BE2C (cell line): ENCODE results near the gene RASGRP1.

Source experiments
- DNase-seq: peaks from one replicate; pipeline ENCODE4 v3.0.0-alpha.2; 2020
- H3K27me3 ChIP-seq: fragments of 250-450 bp; sonication (Bioruptor Pico); 2 replicates; pipeline ENCODE4 v1.5.1; 2020; ENCODE audit warnings: mild to moderate bottlenecking
- H3K36me3 ChIP-seq: fragments of 250-450 bp; sonication (Bioruptor Pico); 2 replicates; pipeline ENCODE4 v1.5.1; 2020; ENCODE audit warnings: mild to moderate bottlenecking
- H3K4me1 ChIP-seq: fragments of 250-450 bp; sonication (Bioruptor Pico); 2 replicates; pipeline ENCODE4 v1.5.1; 2020
- H3K4me3 ChIP-seq: 2 replicates; pipeline ENCODE4 v1.5.1; 2011; ENCODE audit warnings: low read depth, low read length
- H3K9me3 ChIP-seq: fragments of 250-450 bp; sonication (Bioruptor Pico); 2 replicates; pipeline ENCODE4 v1.5.1; 2020
- CTCF ChIP-seq: IDR thresholded peaks from 2 replicates; pipeline ENCODE4 v1.5.1; 2012; ENCODE audit warnings: mild to moderate bottlenecking, low read depth, low read length

Gene RASGRP1

DNA sequence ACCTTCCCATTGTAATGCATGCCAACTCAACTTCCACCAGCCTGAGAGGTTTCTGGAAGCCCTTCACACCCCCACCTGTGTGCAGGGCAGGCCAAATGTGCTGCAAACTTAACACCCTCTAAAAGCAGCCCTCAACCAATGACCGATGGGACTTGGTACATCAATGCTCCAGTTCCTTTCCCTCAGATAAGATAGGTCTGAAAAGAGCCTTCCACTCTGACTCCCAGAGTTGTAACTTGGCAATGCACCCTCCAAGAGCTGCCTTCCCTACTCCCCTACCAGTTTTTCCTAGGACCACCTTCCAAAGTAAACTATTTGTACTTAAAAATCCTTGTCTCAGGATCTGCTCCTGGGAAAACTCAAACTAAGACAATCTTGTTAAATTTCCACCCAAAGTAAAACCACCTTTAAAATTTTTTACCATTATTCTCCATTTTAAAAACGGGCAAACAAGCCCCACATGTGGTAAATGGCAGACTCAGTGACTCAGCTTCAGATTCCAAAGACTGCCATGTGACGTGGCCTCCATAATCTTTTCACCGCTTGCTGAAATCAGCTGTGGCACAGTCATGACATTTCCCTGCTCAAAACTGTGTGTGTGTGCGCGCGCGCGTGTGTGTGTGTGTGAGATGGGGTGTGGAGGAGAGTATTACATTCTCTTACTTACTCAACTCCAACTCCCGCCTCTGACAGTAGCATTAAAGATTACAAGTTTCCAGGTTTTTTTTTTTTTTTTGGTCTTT is 17.2 kb downstream of the RASGRP1 start:
- Histone ChIP-seq H3K27me3 (peaks cover 31% of the 10 kb centered on the region), H3K4me3 (no peak overlapping the region), H3K9me3 (no peaks in the 10 kb centered on the region), H3K4me1 (no peaks in the 10 kb centered on the region), H3K36me3 (no peaks in the 10 kb centered on the region)
- DNase-seq = no peak
- no peak for TF ChIP-seq CTCF

DNA sequence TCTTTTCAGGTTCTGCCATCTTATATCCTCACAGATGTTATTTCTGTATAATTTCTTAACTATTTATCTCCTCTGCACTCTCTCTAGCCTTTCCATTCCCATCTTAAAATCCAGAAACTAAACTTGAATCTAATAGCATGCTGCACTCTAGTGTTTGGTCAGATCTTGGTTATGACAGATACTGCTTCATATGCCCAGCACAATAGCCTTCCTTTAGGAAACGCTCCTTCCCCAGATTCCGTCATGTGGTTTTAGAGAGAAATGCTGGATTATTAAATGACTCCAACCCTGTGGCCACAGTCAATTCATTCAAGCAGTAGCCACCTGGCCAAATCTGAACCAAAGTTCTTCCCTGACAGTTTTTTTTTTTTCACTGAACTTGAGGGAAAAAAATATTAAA is 19.4 kb downstream of the RASGRP1 start:
- Histone ChIP-seq H3K36me3 (no peaks in the 10 kb centered on the region), H3K27me3 (peaks cover 21% of the 10 kb centered on the region), H3K4me1 (no peaks in the 10 kb centered on the region), H3K4me3 (no peak overlapping the region), H3K9me3 (no peaks in the 10 kb centered on the region)
- no peak for DNase-seq
- TF ChIP-seq CTCF = no peak

DNA sequence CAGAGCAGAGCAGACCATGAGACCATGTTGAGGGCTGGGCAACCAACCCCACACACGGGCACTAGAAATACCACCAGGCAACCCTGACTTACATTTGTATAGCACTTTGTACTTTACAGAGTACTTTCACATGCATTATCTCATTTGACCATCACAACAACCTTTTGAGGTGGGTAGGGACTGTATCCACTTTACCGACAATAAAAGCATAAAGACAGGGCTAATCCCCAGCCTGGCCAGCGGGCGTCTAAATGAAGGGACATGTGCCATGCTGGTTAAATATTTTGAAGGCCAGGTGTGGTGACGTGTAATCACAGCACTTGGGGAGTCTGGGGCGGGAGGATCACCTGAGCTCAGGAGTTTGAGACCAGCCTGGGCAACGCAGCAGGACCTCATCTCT is 23.6 kb downstream of the RASGRP1 start:
- DNase-seq = no peak
- Histone ChIP-seq H3K27me3 (no peaks in the 10 kb centered on the region), H3K4me1 (no peaks in the 10 kb centered on the region), H3K9me3 (no peaks in the 10 kb centered on the region), H3K4me3 (no peak overlapping the region), H3K36me3 (no peaks in the 10 kb centered on the region)
- no peak for TF ChIP-seq CTCF

GRCh38 chr15:38540510-38540909 is 24.1 kb downstream of the RASGRP1 start:
- H3K4me1 ChIP-seq = no peaks in the 10 kb centered on the region
- H3K36me3 ChIP-seq = no peaks in the 10 kb centered on the region
- TF ChIP-seq CTCF = no peak
- DNase-seq = no peak
- no peaks in the 10 kb centered on the region for H3K27me3 ChIP-seq
- H3K4me3 ChIP-seq = no peak overlapping the region
- H3K9me3 ChIP-seq = no peaks in the 10 kb centered on the region

DNA sequence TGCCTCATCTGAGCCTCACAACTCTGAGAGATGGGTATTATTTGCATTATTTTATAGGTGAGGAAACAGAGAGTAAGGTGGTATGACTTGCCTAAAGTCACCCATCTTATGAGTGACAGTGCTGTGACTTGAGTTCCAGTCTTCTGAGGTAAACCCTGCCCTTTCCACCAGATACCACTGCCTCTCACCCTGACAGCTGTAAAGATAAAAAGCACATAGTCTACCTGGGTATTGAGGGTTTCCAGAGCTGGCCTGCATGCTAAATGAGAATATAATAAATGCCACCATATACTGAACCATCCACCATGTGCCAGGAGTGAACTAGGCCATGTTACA is 25.6 kb downstream of the RASGRP1 start:
- no peak for TF ChIP-seq CTCF
- no peak overlapping the region for H3K4me3 ChIP-seq
- H3K4me1 ChIP-seq = no peaks in the 10 kb centered on the region
- H3K36me3 ChIP-seq = no peaks in the 10 kb centered on the region
- no peaks in the 10 kb centered on the region for H3K27me3 ChIP-seq
- H3K9me3 ChIP-seq = no peaks in the 10 kb centered on the region
- DNase-seq = no peak

- no peak for TF ChIP-seq CTCF
- H3K27me3 ChIP-seq = no peaks in the 10 kb centered on the region
- H3K4me1 ChIP-seq = no peaks in the 10 kb centered on the region
- no peaks in the 10 kb centered on the region for H3K36me3 ChIP-seq
- DNase-seq = no peak
- no peaks in the 10 kb centered on the region for H3K9me3 ChIP-seq
- H3K4me3 ChIP-seq = no peak overlapping the region
These were observed 26.1 kb downstream of the RASGRP1 start for GRCh38 chr15:38538328-38539007.
